KBM-7 (cell line): ENCODE results near the gene WDR37.

Experiments used
- DNase-seq: peaks from one replicate; pipeline ENCODE4 v3.0.0-alpha.2; 2015
- in situ Hi-C: fragments of 300-500 bp; cut with MboI; formaldehyde crosslinking; loops from 2 replicates; pipeline ENCODE4 v1.14.3; 2020; ENCODE audit warnings: low sequenced_read_pairs, low pct_unique_long_range_greater_than_20kb, mixed read lengths

Gene WDR37

DNA sequence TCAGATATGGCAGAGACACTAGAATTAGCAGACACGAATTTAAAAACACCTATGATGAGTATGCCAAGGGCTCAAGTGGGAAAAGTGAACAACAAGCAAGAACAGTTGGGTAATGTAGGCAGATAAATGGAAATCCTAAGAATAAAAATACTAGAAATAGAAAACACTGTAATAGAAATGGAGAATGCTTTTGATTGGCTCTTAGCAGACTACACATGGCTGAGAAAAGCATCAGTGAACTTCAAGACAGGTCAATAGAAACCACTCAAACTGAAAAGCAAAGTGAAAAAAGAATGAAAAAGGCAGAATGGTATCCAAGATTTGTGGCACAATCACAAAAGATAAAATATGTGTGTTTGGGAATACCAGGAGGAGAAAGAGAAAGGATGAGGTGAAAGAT is 82.3 kb downstream of the WDR37 start:
- DNase-seq, result no peak
- in situ Hi-C loops, result no loop called here

DNA sequence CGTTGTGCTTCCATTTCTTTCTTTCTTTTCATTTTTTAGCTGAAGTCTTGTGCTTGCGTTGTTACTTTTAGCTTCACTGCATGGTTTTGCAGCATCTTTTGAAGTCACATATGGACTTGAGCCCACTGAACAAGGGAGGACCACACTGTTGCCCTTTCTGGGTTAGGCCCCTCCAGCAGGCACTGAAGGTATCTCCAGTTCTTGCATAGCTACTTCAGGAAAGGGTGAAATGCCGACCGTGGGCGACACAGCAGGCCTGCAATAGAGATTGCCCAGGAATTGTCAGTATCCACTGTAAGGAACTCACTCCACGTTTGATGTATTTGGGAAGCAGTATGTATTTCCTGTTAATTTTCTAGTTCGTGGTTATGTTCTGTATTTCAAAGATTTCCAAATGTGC is 85.1 kb downstream of the WDR37 start:
- no peak for DNase-seq
- in situ Hi-C loops, result no loop called here

DNA sequence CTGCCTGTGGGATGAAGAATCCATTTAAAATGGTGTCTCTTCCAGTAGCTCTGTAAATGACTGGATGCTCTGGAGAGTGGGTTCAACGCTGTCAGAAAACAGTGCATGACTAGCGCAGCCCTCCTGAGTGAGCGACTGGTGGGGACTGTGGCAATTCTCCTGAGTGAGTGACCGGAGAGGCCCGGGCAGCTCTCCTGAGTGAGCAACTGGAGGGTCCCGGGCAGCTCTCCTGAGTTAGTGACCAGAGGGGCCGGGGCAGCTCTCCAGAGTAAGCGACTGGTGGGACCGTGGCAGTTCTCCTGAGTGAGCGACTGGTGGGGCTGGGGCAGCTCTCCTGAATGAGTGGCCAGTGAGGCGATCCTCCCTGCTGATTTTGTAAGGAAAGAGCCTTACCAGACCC is 85.5 kb downstream of the WDR37 start:
- in situ Hi-C loops, result no loop called here
- DNase-seq, result no peak

DNA sequence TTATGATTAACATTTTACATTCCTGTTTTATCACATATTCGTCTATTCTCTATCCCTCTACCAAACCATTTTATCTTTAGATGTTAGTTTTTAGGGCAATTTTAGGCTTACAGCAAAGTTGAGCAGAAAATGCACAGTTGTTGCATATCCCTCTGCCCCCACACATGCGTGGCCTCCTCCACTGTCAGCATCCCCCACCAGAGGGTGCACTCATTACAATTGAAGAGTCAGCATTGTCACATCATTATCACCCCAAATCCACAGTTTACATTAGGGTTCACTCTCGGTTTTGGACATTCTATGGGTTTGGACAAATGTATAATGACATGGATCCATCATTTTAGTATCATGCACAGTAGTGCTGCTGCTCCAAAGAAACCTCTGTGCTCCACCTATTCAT is 86.4 kb downstream of the WDR37 start:
- in situ Hi-C loops, result no loop called here
- DNase-seq, result peak; percentile 6

DNA sequence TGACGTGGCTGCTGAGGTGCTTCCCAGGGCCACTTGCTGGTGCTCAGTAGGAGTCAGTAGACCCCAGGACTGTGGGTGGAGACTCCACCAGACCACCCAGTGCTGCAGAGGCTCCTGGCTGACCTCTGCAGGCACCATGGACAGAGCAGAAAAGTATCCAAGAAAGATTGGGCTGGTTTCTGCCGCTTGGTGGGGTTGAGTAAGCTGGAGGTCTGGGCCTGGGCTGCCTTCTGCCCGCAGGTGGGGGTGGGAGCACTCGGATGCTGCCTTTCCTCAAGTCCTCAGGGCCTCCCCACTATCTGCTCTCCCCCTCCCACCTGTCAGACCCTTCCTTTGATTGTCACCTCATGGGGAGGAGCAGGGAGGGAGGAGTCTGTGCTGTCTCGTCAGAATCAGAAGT is 91.6 kb downstream of the WDR37 start:
- DNase-seq, result no peak
- in situ Hi-C loops, result no loop called here

DNA sequence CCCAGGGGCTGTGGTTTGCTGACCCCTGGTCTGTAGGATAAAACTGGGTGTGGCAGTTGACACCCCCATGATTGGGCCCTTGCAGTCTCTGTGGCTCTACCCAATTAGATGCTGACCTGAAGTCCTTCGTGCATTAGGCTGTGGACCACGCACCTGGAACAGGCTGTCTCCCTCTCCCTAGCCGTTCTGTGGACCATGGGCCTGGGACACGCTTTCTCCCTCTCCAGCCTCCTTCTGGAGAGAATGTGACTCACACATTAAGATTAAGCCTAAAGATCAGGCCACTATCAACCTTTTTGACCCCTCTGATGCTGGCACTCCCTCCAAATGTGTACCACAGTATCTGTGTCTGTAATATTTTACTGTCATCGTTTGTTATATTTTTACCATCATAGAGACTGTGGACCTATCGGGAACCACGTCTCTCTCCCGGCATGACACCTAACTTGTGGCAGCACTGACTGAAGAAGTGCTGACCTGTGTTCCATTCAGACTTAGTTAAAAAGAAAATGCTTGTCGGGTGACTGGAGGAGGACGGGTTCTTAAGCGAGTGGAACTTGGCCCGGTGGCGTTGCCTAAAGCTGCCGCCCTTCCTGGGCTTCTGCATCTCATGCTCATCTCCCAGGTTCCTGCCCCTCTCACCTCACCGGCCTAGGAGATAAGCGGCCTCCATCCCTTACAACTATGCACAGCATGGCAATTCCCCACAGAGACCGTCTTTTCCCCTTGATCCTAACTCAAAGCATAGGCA is 92.8 kb downstream of the WDR37 start:
- in situ Hi-C loops, result no loop called here
- DNase-seq, result no peak

DNA sequence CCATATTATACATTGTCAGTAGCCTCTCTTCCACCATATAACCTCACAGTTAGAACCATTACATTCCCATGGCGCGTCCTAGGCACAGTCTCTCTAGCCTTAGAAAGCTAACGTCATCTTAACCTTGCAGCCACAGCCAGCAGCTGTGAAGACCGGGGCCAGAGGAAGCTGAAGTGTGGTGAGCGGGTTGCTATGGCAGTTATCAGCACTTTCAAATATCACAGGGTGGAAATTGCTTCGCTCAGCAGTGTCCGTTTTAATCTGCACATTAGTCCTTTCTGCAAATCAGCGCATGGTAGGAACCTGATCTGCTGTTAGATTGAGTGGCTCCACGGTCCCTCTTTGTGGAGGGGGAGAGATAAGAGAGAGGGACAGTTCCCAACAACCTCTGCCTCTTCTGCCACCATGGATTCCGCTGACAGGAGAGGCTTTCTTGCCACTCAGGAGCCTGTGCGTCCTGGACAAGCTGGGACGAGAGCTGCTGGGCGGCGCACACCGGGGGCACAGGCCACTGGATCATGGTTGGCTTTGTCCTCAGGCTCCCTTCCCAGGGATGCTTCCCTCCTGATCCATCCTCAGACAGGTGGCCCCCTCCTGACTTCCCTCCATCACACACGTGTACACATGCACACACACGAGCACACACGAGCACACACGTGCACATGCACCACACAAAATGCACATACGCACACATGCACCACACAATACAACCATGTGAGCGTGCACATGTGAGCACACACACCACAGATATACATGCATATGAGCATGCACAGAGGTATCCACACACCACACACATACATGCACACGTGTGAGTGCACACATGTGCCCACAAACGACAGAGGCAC is 93.8 kb downstream of the WDR37 start:
- DNase-seq, result peak; percentile 3

DNA sequence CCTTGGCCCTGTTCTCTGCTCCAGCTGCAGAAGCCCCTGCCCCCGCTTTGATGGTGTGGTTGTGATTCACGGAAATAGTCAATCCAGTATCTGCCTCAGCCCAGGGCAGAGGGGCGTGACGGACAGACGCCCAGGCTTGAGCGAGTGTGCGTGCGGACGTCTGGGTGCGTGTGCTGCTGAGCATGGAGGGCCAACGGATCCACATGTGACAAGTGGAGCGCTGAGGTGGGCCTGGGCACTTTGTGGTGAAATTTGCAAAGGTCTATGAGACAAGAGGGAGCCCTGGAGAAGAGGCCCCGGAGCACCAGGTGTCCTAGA is 94.4 kb downstream of the WDR37 start:
- DNase-seq, result no peak

More for the DNA sequence above, 93.8 kb downstream of the WDR37 start:
- in situ Hi-C loops, result no loop called here

DNA sequence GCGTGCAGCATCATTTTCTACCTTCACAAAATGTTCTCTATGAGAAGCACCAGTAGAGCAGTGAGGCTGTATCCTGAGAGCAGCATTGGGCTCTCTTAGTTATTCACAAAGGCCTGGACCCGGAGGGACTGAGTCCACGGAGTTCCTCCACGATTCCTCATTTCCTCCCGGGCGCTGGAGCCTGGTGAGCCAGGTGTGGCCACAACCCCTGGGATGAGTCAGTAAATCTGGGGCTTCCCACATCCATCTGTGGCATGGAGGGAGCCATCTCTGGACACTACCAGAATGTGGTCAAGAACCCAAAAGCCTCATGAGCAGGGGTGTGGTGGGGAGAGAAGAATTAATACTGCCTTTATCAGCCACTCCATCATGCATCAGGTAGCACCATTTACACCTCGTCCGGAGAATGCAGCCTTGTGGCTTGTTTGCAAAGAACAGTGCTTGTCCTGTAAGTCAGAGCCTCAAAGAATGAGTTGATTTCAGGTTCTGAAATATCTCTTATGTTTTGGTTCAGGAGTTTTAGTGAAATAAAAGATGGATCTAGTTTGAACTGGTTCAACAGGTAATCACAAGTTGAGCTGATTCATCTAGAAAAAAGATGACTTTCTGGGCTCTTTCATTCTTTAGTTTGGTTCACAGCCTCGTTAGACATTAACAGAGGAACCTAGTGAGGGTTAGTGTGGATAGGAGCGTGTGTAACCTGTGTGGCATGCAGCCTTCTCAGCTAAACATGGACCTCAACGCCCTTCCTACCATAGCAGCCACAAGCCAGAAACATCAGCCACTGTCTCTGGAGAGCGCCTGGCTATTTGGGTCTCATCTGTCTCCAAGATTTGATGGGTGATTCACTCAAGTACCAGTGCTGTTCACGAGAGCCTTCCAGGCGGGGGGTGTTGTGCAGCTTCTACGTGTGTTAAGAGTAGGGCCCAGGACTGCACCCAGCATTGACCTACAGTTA is 95.2 kb downstream of the WDR37 start:
- no peak for DNase-seq
- in situ Hi-C loops, result no loop called here

More for the DNA sequence above, 94.4 kb downstream of the WDR37 start:
- in situ Hi-C loops, result no loop called here

DNA sequence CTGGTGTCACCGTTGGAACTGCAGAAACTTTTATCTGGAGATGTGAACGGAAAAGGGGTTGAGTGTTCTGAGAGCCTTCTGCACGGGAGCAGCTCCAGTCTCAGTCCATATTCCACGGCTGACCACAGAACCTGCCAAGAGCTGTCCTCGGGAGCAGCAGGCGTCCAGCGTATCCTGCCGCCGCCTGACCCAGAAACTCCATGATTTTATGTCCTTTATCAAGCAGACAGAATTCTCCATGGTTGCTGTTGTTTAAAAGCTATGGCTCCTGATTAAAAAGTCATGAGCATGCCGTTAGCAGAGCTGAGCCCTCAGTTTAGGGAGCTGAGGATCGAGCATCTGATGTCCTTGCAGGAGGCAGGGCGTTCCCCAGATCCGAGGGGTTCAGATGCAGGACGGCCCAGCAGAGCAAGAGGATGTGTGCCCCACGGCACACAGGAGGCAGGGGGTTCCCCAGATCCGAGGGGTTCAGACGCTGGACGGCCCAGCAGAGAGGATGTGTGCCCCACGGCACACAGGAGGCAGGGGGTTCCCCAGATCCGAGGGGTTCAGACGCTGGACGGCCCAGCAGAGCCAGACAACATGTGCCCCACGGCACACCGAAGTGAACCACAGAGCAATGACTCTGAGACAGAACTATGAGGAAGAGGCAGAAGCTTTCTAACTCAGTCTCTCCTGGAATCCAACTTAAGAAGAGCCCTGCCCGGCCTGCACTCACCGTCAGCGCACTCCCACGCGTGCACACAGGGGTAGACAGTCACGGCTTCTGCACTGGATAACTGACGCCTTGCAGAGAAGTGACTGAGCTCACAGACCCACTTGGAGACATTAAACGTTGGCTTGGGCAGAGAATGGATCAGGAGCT is 96.4 kb downstream of the WDR37 start:
- no peak for DNase-seq
- in situ Hi-C loops, result no loop called here

DNA sequence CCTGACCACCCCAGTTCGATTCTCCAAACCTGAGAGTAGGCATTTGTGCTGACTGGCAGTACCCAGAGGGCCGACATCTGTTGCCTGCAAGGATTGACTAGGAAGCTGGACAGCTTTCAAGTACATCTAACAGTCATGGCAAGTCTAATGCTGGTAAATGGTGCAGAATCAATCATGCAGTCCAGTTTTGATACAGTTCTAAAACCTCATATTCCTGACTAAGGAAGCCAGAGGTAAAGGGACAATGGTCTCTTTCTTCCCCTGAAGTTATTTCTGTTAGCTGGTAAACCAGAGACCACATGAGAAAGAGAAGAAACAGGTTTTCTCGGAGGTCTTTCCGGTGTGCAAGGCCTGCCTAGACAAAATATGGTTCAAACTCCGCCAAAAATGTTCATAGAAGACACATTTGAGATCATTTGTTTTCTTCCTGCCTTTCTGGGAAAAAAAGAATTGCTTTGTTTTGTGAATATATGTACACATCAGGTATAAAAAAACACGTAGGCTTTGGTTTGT is 97.1 kb downstream of the WDR37 start:
- no peak for DNase-seq
- in situ Hi-C loops, result no loop called here

DNA sequence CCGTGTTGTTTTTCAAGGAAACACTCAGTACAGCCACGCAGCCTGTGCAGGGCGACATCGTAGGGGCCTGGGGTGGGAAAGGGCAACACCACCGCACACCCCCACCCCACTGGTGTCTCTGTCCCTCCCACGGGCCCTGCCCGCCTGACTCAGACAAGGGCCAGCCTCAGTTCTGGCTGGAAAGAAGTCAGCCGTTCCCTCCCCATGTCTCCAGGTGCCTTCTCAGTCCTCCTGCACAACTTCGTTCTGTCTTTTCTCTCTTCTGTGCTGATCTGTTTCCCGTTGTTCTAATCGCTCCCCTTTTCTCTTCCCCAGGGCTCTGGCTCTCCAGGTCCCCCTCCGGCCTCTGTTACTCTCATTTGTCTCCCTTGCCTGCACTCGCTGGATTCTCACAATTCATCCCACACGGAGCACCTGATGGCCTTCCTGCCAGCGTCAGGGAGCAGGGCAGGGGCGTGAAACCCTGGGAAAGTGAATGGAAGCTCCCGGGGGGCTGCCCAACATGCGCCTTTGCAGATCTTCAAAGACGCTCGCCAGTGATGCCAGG is 97.7 kb downstream of the WDR37 start:
- in situ Hi-C loops, result no loop called here
- no peak for DNase-seq

DNA sequence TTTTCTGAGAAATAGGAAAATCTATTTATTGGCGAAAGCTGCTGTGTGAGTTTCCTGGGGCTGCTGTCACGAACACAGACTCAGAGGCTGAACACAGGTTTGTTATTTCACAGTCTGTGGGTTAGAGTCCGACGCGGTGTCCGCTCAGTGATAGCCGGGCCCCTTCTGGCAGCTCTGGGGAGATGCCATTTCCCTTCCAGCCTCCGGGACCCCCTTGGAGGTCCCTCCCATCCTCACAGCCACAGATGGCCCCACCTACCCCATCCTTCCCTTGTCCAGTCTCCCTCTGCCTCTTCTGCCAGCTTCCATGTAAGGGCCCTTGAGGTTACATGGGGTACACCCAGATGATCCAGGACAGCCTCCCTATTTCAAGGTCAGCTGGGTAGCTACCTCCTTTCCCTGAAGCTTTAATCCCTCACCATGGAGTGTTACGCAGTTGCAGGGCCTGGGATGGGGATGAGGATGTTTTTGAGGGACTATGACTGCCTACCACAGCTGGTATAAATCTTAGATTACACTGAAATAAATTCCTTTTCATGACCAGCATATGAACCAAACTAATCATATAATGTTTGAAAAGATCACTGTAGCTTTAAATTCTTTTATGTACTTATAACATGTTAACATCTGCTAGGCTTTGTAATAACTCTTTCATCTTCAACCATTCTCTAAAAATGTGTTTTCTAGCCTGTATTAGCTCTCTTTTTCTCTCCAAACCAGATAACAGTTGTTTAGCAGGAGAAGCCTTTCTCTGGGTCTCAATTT is 98.5 kb downstream of the WDR37 start:
- in situ Hi-C loops, result no loop called here
- no peak for DNase-seq

DNA sequence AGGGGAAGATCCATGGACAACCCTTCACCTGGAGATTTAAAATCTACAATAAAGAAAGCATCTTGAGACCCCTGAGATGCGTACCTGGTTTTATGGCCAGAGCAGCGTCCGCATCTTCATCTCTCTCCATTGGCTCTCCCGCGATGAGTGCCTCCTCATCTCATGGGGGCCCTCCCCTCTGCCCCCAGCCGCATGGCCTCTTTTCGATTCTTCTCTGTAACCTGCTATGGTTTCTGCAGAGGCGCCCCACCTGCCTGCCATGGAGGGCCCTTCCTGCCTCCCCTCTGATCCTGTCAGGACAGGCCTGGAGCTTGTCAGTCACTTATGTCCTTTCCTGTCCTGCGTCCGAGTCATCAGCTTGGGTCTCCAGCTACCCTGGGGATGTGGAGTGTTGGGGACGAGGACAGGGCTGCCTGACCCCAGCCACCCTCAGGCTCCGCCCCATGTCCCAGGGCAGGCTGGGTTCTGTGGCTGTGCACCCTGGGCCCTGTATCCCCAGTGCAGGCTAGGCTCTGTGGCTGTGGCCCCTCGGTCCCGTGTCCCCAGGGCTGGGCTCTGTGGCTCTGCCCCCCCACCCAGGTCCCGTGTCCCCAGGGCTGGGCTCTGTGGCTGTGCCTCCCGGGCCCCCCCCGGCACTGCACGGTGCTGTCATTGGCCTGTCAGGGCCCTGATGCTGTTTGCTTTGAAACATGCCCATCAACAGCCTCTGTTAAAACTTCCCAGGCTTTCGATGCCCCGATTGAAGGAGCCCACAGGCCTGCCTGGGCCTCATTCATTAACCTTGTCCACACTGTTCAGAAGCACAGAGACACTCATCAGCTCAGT is 99.8 kb downstream of the WDR37 start:
- in situ Hi-C loops, result no loop called here
- no peak for DNase-seq

DNA sequence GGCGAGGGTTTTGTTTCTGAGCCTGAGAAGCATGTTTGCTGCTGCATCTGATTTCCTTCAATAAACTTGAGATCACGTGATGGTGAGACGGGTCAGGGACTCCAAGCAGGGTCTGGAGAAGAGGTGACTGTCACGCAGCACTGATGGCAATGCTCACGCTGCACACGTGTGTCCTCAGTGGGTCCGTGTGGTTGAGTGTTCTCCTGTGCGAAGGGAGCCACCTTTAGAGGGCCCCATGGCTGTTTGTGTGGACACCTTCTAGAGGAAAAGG is 100.4 kb downstream of the WDR37 start:
- no peak for DNase-seq
- in situ Hi-C loops, result no loop called here

DNA sequence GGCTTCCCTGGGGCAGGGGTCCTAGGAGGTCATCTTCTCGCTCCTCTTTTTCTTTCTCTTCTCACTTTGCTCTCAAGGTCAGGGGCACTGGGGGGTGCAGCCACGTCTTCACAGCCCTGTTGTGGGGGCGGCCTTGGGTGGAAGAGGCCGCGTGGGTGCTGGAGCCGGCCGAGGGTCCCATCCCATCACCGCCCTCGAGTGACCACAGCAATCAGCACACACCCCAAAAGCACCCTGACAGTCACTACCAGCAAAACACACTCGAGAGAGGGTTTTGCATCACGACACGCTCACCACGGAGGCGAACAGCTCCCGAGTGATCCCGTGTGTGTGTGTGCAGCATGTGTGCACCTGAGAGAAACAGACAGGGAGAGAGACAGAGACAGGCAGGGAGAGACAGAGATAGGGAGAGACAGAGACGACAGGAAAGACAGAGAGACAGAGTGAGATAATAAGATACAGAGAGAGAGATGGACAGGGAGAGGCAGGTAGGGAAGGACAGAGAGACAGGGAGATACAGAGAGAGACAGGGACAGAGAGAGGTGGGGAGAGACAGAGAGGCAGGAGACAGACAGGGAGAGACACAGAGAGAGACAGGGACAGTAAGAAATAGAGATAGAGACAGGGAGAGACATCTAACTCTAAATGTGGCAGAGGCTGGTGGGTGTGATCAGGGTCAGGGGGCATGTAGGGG is 100.9 kb downstream of the WDR37 start:
- in situ Hi-C loops, result no loop called here
- DNase-seq, result no peak

DNA sequence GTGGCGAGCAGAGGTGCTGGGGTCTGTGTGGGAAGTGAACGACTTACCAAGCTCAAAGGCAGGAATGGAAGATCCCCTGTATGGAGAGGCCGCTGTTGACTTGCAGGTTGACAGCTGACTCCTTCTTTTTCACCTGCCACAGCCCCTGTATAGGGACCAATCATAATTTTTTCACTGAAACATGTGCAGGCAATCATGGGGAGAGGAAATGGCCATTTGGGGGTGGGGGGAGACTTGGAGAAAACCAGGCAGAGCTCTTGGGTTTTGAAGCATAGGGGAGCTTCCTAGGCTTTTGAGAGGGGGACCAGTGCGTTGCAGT is 101.4 kb downstream of the WDR37 start:
- in situ Hi-C loops, result no loop called here
- DNase-seq, result no peak
